ENCODE data around the gene WDR44.

GRCh38 chrX:118420462-118420861, 74.6 kb downstream of the WDR44 start:
- TF ChIP-seq CTCF (conservative IDR thresholded peaks at IDR 0.05; ENCODE audit: low read depth, low read length) (no peak), POLR2A (IDR thresholded peaks at IDR 0.05; ENCODE audit: low read depth, low read length) (no peak)

Measured in IMR-90 (cell line).